Measurements from ENCODE around the gene MYO1E. TPM values are rescaled to one million over a fixed set of nuclear protein-coding genes. Genes with fewer than 3 reads are reported as not detected.

Gene MYO1E
- total and polyA plus RNA-seq, 2 of the 8 experiments (the other 6 are each of a cell fraction or from before 2014, with no cell fraction given), result 19.6 to 142 TPM

DNA sequence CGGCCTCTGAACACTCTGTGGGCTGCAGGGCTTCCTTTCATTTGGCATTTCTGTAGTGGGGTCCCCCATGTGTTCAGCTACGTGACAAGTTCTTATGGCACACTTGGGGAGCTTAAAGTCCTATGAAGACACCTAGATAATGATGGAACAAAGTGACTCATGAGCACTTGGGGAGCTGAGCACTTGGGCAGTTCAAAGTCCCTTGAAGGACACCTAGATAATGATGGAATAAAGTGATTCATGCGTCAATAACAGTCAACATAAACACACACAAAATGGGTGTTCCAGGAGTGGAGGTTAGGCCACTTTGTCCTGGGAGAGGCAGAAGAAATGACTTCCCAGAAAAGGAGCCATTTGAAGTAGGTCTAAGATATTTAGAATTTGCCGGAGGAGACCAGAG lies 99.4 kb downstream of the MYO1E start (continued):
- TF ChIP-seq MAFK (IDR thresholded peaks at IDR 0.05; ENCODE audit: low read depth, low read length) (no peak), JUN (IDR thresholded peaks at IDR 0.05; ENCODE audit: low read depth, low read length) (no peak), RXRA (IDR thresholded peaks at IDR 0.05; ENCODE audit: insufficient read depth, low read depth, low read length) (no peak), SAP30 (IDR thresholded peaks at IDR 0.05; ENCODE audit: insufficient read depth, insufficient replicate concordance, low read length) (no peak), TBP (IDR thresholded peaks at IDR 0.05; ENCODE audit: low read depth, low read length) (no peak)
